ENCODE measurements around the gene TASL.
"Not testable (repeated sequence)": the region's sequence is repeated elsewhere in the genome, so short reads cannot be mapped to it uniquely, and the experiment has no call there.

Gene TASL

GRCh38 chrX:30580641-30581040 lies 3.1 kb upstream of the TASL start:
- no peak for DNase-seq (ENCODE audit: low read depth in 1 of 2, low spot score in 1 of 2)

- DNase-seq (ENCODE audit: low read depth in 1 of 2, low spot score in 1 of 2): no peak
Measured at GRCh38 chrX:30576881-30577280, 685 bp downstream of the TASL start.

- no peak for DNase-seq (ENCODE audit: low read depth in 1 of 2, low spot score in 1 of 2)
Measured at GRCh38 chrX:30573125-30573524, 4.4 kb downstream of the TASL start.

- DNase-seq (ENCODE audit: low read depth in 1 of 2, low spot score in 1 of 2): no peak
Measured at GRCh38 chrX:30572678-30573077, 4.9 kb downstream of the TASL start.

- no peak for DNase-seq (ENCODE audit: low read depth in 1 of 2, low spot score in 1 of 2)
Measured at GRCh38 chrX:30572004-30572403, 5.6 kb downstream of the TASL start.

- DNase-seq (ENCODE audit: low read depth in 1 of 2, low spot score in 1 of 2): no peak
Measured at GRCh38 chrX:30570505-30570904, 7.1 kb downstream of the TASL start.

GRCh38 chrX:30568136-30568535 lies 9.4 kb downstream of the TASL start:
- no peak for DNase-seq (ENCODE audit: low read depth in 1 of 2, low spot score in 1 of 2)

- DNase-seq (ENCODE audit: low read depth in 1 of 2, low spot score in 1 of 2): not testable (repeated sequence)
Measured at GRCh38 chrX:30563070-30563469, 14.5 kb downstream of the TASL start.

GRCh38 chrX:30561191-30561590 lies 16.4 kb downstream of the TASL start:
- DNase-seq (ENCODE audit: low read depth in 1 of 2, low spot score in 1 of 2): no peak

- no peak for DNase-seq (ENCODE audit: low read depth in 1 of 2, low spot score in 1 of 2)
Measured at GRCh38 chrX:30538271-30538670, 39.3 kb downstream of the TASL start.

- no peak for DNase-seq (ENCODE audit: low read depth in 1 of 2, low spot score in 1 of 2)
Measured at GRCh38 chrX:30533835-30534234, 43.7 kb downstream of the TASL start.

- no peak for DNase-seq (ENCODE audit: low read depth in 1 of 2, low spot score in 1 of 2)
Measured at GRCh38 chrX:30533266-30533665, 44.3 kb downstream of the TASL start.

GRCh38 chrX:30530606-30531005 lies 47.0 kb downstream of the TASL start:
- no peak for DNase-seq (ENCODE audit: low read depth in 1 of 2, low spot score in 1 of 2)

- DNase-seq (ENCODE audit: low read depth in 1 of 2, low spot score in 1 of 2): no peak
Measured at GRCh38 chrX:30525732-30526131, 51.8 kb downstream of the TASL start.

GRCh38 chrX:30521440-30522182 lies 56.0 kb downstream of the TASL start:
- no peak for DNase-seq (ENCODE audit: low read depth in 1 of 2, low spot score in 1 of 2)

- no peak for DNase-seq (ENCODE audit: low read depth in 1 of 2, low spot score in 1 of 2)
Measured at GRCh38 chrX:30513284-30513683, 64.3 kb downstream of the TASL start.

Measured in activated CD4-positive, alpha-beta T cell treated with anti-CD3 and anti-CD28 coated beads, Interleukin-2, amount 50 U/mL, for 24 hours (primary cell).